ENCODE data around the gene ZFYVE28.

Gene ZFYVE28

DNA sequence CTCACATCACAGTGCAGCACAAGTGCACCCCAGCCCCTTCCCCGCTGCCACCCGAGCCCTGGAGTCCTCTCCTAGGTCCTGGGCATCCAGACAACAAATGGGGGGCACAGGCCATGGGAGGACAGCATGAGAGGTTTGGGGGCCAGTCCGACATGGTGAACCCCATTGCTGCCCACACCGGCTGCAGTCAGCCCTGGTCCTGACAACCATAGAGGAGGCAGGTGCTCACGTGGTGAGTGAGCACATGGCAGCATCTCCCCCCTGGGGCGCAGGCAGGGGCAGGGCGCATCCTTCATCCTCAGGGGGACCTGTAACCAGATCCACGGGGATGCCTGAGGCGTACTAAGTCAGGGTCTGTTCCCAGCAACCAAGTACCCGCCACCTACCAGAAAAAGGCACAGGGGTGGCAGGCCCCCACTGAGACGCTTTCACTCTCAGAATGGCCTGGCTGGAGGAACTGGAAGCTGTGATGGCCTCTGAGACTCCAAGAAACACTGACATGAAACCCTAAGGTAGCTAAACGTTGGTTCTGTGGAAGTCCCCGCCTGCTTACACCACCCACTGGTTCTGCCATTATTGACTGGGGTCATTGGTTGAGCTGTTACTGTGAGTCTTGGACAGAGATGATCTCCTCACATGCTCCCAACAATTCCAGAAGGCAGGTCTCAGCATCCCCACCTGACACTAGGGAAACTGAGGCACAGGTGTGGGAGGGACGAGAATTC, 6.5 kb downstream of the ZFYVE28 start:
- DNase-seq (ENCODE audit: low spot score) = no peak

DNA sequence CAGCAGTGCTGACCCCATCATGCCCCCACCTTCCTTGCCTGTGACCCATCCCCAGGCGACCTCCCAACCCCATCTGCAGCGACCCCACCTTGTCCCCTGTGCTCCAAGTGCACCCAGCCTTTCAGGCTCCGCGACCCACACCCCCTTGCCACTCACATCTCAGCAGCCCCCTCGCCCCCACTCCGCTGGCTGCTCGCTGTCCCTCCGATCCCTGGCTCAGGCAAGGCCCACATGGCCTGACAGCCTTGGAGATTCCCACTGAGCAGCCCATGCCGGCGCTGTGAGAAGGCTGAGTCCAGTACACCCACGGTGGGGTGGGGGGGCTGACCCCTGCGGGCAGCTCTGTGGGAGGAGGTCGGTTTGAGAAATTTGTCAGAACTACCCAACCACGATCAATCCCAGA, 9.1 kb downstream of the ZFYVE28 start:
- no peak for DNase-seq (ENCODE audit: low spot score)

DNA sequence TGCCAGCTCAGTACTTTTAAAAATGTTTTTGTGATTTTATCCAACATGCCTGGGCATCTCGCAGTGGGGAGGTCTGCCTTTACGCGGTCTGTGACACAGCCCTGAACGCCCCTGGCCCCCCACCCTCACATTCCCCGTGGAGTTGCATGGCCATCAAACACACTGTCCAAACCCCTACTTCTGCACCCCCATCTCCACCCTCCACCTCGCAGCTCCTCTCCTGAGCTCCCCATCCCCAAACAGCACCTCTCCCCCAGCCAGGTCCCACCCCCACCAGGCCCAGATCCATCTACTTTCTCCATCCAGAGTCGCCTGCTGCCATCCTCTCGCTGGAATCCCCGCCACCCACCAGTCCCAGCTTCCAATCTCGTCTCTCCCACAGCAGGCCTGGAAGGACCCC, 9.5 kb downstream of the ZFYVE28 start:
- DNase-seq (ENCODE audit: low spot score) = no peak

DNA sequence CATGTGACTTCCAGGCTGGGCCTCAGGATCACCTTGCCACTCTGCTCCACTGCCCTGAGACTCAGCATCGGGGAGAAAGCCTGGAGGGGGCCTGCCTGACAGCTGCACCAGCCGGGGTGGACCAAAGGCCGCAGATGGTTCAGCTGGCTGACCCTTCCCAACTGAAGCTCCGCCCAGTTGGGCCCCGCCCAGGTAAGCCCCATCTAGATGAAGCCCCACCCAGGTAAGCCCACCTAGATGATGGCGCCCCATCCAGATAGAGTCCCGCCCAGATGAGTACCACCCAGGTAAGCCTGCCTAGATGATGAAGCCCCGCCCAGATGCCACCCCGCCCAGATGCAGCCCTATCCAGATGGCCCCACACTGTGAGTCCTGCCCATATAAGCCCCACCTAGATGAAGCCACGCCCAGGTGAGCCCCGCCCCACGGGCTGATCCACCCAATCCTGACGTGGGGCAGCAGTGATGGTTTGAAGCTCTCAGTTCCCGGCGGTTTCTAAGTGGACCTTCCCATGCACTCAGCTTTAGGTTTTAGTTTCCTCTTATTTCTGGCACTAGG, 10.0 kb downstream of the ZFYVE28 start:
- no peak for DNase-seq (ENCODE audit: low spot score)

GRCh38 chr4:2407991-2408342, 10.5 kb downstream of the ZFYVE28 start:
- no peak for DNase-seq (ENCODE audit: low spot score)

DNA sequence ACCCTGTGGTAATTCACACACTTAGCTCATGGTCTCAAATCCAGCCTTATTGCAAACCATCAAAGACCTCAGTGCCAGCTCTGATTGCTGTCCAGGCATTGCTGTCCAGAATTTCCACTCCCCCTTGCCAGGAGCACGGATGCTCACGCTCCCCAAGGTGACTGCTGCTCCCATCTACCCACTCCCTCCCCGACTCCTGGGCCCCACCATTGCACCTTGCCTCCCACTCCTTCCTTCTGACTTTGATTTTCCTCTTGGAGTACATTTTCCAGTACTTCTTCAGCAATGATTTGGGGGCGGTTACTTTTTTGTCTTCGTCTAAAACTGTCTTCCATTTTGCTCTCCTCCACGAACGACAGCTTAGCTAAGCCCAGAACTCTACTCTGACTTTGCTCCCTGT, 11.5 kb downstream of the ZFYVE28 start:
- no peak for DNase-seq (ENCODE audit: low spot score)

DNA sequence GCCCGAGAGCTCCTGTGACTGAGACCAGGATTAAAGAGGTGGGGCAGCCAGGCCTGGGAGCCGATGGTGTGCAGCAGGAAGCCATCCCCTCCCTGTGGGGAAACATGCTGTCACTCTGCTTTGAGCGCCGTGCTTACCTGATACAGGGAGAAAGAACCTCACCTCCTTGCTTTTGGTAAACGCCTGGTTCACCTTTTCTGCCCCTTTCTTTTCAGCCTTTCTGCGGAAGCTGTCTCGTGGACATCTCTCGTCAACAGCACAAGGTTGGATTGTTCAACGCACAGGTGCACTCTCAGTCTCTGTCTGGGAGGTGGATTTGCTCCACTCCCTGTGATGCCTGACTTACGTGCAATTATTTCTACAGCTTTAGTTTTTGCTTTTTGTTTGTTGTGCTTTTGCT, 12.0 kb downstream of the ZFYVE28 start:
- DNase-seq (ENCODE audit: low spot score) = no peak

DNA sequence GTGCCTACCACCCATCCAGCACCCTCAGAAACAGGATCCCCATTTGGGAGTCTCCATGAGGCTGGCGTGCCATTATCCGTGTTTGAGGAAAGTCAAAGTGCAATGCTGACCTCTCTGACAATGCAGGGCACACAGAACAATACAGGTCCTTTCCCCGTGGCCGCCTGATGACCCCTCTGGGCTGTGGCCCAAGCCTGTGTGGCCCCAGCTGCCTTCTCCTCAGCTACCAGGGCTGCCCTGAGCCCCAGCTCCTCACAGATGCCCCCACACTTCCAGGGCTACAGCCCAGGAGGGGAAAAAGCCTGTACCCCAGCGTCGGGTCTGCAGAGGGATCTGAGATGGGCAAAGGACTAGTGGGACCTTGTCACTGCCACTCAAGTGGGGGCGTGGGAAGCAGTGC, 15.5 kb downstream of the ZFYVE28 start:
- no peak for DNase-seq (ENCODE audit: low spot score)

DNA sequence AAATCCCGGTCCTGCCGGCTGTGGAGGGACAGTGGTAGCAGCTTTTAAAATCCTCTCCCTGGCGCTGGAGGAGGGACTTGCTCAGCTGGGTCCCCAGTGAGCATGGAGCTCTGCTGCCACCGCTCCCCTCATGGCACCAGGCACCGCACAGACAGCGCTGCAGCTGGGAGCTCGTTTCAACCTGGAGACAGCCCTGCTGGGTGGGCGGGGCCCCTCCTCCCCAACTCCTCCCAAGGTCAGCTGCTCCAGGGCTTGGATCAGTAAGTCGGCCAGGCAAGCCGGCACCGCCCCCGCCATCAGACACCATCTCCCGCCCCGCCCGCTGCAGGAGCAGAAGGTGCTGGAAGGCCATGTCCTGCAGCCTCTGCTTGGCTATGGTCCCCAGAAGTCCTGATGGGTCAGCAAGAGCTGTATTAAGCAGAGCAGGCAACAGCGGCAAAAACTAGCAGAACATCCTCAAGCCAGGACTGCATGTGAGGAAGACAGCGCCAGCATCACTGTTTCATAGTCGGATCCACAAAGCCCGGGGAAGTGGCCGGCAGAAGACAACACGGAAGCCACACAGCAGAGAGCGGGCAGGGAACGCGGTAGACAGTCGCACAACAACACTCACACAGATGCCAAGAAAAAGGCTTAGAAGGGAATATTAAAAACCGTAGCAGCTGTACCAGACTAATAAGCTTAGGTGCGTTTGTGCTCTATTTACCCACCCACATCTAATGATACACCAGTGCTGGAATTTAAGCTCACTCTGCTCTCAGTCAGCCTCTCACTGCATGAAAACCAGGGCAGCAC, 16.2 kb downstream of the ZFYVE28 start:
- peak; percentile 62 for DNase-seq (ENCODE audit: low spot score)

GRCh38 chr4:2401610-2401983, 16.8 kb downstream of the ZFYVE28 start:
- DNase-seq (ENCODE audit: low spot score) = no peak

DNA sequence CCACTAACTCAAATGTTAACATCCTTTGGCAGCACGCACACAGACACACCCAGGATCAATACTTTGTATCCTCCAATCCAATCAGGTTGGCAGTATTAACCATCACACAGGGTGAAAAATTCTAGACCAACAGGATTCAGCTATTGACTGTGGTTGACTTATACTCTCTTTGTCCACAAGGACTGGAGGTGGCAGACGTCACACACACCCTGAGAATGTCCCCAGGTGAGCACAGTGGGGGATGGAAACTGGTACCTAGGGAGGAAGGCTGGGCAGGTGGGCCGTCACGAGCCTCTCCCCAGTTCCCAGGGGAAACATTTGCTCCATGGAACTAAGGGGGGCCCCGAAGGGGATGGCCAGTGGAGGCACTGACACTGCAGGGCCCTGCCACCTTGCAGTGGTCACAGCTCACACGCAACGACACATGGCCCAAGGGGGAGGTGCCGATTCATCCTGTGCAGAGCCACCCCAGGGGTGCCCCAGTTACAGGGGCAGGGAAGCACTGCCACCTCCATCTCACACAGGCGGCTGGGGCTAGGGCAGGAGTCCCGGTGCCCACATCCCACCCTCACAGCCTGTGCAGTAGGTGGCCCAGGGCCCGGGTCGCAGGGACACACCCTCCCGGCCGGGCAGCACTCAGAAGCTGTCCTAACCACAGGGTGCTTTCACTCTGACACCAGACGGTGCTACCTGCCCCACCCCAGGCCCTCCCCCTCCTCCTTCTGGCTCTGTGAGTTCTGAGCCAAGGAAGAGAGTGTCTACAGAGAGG, 17.4 kb downstream of the ZFYVE28 start:
- DNase-seq (ENCODE audit: low spot score) = no peak

- DNase-seq (ENCODE audit: low spot score) = no peak
These were observed 18.7 kb downstream of the ZFYVE28 start for GRCh38 chr4:2399631-2400190.

- DNase-seq (ENCODE audit: low spot score) = no peak
These were observed 19.2 kb downstream of the ZFYVE28 start for GRCh38 chr4:2399216-2399615.

DNA sequence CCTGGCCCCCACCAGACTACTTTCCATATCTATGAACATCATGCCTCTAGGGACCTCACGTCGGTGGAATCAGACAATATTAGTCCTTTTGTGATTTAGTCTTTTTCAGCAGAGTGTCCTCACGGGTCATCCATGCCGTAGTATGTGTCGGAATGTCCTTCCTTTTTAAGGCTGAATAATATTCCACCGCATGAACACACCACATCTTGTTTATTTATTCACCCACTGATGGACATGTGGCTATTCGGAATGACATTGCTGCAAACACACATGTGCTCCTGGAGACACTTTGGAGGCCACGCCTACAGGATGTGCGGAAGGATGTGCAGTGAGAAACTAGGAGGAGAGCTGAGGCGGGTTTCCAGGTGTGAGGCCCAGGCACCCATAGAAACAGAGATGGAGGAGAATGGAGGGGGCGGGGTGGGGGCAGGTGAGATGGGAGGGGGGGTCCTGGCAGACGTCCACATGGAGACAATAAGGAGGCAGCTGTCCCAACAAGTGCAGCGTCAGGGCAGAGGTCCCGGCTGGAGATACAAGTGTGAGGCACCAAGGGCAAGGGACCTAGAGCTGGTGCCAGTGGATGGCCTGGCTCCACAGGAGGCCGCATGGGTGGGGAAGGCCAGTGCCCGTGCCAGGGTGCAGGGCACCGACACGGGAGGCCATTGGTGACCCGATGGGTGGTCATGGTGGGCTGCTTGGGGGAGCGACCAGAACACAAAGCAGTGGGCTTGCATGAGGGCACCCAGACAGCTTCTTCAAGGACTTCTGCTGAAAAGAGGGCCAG, 20.7 kb downstream of the ZFYVE28 start:
- DNase-seq (ENCODE audit: low spot score) = no peak

DNA sequence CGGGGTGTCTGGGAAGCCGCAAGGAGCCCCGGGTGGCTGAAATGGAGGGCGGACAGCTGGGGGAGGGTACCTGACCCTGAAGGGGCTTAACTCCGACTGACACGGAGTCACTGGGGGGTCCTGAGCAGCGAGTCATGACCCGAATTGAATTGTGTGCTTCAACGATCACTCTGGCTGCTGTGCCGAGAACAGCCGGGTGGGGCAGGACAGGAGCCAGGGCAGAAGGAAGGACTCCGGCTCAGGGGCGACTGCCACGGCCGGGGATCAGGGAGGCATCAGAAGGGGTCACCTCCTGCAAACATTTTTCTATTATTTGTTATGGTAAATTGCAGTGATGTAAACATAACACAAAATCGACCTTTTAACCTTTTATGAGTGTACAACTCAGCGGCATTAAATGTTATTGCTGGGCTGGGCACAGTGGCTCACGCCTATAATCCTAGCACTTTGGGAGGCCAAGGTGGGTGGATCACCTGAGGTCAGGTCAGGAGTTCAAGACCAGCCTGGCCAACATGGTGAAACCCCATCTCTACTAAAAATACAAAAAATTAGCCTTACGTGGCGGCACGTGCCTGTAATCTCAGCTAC, 21.6 kb downstream of the ZFYVE28 start:
- no peak for DNase-seq (ENCODE audit: low spot score)

GRCh38 chr4:2395584-2395983, 22.9 kb downstream of the ZFYVE28 start:
- DNase-seq (ENCODE audit: low spot score) = no peak

- no peak for DNase-seq (ENCODE audit: low spot score)
These were observed 23.4 kb downstream of the ZFYVE28 start for GRCh38 chr4:2395038-2395437.

GRCh38 chr4:2394528-2394927, 23.9 kb downstream of the ZFYVE28 start:
- no peak for DNase-seq (ENCODE audit: low spot score)

- no peak for DNase-seq (ENCODE audit: low spot score)
These were observed 24.8 kb downstream of the ZFYVE28 start for GRCh38 chr4:2393353-2394270.

- DNase-seq (ENCODE audit: low spot score) = no peak
These were observed 27.5 kb downstream of the ZFYVE28 start for GRCh38 chr4:2390784-2391421.

All from AG08395 (cell line).